Measurements from ENCODE around the gene RPS15. TPM values are rescaled to one million over a fixed set of nuclear protein-coding genes. Genes with fewer than 3 reads are reported as not detected.

Gene RPS15
- total and polyA plus RNA-seq, 9 of the 15 experiments (the other 6 are each of a cell fraction or from before 2014, with no cell fraction given), result 605 to 2,791 (median 957) TPM

DNA sequence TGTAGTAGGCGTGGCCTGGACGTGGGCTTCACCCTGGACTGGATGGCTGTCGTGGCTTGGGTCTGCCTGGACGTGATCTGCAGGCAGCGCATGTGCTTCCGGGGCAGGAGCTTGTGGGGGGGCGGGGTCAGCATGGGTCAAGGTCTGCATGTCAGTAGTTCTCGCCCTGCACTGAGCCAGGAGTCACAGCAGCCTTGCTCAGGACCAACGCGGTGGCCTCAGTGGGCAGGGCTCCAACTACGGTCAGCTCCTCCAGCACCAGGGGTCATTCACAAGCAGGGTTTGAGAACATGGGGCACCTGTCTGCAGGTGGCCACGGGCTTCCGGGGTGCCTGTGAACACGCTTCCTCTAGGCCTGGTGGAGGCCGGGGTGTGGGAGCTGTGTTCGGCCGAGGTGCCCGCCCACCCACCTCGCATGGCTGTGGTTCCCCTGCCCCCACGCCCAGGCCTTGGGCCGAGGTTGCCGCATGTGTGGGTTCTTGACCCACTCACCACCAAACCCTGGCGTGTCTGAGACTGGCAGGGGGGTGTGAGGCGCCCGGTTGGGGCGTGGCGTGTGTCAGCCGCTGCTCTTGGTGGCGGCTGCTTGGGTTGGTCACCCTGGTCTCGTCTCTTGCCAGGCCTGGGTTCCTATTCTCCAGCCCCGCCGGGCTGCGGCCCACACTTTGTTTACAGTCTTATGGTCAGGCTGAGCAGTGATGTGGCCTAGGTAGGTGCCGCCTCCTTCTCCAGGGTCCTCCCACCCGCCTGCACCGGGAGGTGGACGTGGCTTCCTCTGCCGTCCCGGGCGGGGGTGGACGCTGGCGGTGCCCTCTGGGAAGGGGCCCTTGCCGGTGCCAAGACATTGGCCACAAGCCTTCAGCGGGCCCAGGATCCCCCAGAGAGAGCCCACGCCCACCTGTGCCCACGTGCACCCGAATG lies 4.8 kb upstream of the RPS15 start (continued):
- TF ChIP-seq BRF1 (IDR thresholded peaks at IDR 0.05; ENCODE audit: borderline replicate concordance, extremely low read depth, insufficient read length) (no peak), ZFP1 (CRISPR knock-in tag; IDR thresholded peaks at IDR 0.05) (no peak), SNRNP70 (optimal IDR thresholded peaks at IDR 0.05; ENCODE audit: low read depth, low read length) (no peak), EGR1 (conservative IDR thresholded peaks at IDR 0.05) (no peak), PCBP2 (IDR thresholded peaks at IDR 0.05; ENCODE audit: low read depth, low read length, poor library complexity, severe bottlenecking) (no peak), NR2C1 (IDR thresholded peaks at IDR 0.05) (peak; percentile 78), NR2C1 (tag; IDR thresholded peaks at IDR 0.05) (no peak), POLR2G (IDR thresholded peaks at IDR 0.05; ENCODE audit: low read depth, low read length) (peak; percentile 61; the same call in 1 of the 2 replicates)
- TF ChIP-seq, protein P1, sequence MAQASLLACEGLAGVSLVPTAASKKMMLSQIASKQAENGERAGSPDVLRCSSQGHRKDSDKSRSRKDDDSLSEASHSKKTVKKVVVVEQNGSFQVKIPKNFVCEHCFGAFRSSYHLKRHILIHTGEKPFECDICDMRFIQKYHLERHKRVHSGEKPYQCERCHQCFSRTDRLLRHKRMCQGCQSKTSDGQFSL (CRISPR knock-in tag; IDR thresholded peaks at IDR 0.05), result peak; percentile 60; the same call in 1 of the 2 replicates
- TF ChIP-seq, protein P1 (tag; IDR thresholded peaks at IDR 0.05), result no peak

Data from K562 (cell line).